ENCODE measurements around the gene ITPKB.

GRCh38 chr1:226597616-226598454 lies 141.2 kb downstream of the ITPKB start:
- TF ChIP-seq CTCF (IDR thresholded peaks at IDR 0.05; ENCODE audit: low read length): no peak
- TF ChIP-seq EZH2 (optimal IDR thresholded peaks at IDR 0.05; ENCODE audit: low read depth, low read length): no peak
- TF ChIP-seq EZH2phosphoT487 (IDR thresholded peaks at IDR 0.05; ENCODE audit: low read length): no peak

All from MM.1S (cell line).